ENCODE results near the gene ZG16.
"Not testable (repeated sequence)": the region's sequence is repeated elsewhere in the genome, so short reads cannot be mapped to it uniquely, and the experiment has no call there.

Gene ZG16

GRCh38 chr16:29790183-29790948, 12.3 kb downstream of the ZG16 start, which contains the start of gene KIF22:
Gene KIF22 (plus strand): TSS chr16:29790751. CDS start chr16:29790760, 9 bp downstream.
- DNase-seq: peak; percentile 99

DNA sequence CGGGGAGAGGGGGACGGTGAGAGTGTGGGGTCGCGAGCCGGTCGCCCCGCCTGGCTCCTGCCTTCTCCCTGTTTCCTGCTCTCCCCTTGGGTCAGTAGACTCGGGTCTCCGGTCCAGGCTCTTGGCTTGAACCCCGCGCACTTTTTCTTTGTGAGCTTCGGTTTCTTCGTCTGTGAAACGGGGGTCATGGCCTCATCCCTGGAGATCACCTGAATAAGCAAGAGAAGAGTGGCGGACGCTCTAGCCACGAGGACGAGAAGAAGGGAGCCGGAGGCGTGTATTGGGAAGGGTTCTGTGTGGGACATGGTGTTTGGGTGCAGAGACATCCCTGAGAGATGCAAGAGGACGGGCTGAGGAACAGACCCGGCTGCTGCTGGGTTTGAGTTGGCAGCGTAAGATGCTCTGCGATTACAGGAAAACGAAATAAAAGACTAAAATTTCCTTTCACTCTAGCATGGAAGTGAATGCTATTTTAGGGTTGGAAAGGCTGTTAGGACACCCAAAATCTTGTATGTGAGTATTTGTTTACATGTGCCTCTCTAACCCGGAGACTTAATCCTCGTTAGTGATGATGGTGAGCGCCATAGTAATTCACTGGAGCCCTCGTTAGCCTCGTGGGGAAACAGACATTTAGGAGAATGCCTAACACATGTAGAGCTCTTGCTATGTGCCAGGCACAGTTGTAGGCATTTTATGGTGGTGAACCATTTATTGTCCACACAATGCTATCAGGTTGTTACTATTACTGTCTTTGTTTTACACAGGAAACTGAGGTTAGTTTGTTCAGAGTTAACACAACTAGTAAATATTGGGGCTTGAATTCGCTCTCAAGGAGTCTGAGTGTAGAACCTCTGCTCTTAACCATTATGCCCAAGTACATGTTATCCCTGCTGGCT, 13.1 kb downstream of the ZG16 start:
- no peak for DNase-seq

DNA sequence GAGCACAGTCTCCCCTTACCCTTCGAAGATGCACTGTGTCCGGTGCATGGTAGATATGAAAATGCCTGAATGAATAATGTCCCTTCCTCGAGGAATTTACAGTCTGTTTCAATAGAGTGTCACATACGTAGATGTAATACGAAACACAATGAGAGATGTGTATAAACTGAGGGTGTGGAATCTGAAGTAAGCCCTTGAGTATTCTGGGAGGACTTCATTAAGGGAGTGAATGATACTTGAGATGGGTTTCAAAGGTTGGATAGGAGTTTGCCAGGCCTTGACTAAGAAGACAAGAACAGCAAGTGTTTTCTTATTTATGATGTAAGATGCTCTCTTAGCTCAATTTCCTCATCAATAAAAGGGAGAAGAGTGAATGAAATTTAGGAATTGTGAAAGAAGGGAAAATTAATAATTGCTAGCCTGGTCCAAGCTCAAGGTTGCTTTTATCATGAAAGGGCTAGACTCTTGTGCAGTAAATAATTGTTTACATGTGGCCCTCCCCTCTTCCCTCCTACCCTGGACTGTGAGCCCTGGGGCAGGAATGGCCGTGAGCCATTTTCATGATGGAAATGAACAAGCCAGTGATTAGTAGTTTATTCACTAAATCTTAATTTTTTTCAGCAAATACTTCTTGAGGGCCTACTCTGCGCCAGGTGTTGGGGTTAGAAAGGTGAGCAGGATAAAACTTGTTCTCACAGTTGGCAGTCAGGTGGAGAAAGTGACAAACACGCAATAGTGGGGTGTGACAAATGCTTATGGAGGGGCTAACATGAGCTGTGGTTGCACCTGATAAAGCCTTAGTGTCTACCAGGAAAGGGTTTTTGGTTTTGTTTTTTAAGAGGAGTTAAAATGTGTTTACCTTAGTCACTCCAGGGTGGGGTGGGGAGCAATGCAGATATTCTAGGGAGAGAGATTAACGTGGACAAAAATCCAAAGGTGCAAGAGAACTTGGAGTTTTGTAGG, 14.1 kb downstream of the ZG16 start:
- DNase-seq: no peak

GRCh38 chr16:29793153-29793552, 15.1 kb downstream of the ZG16 start:
- not testable (repeated sequence) for DNase-seq

GRCh38 chr16:29794231-29794710, 16.2 kb downstream of the ZG16 start:
- DNase-seq: no peak

- DNase-seq: no peak
Measured at GRCh38 chr16:29802416-29802935, 24.4 kb downstream of the ZG16 start.

- no peak for DNase-seq
Measured at GRCh38 chr16:29804020-29804419, 26.0 kb downstream of the ZG16 start.

GRCh38 chr16:29804455-29805231, 26.6 kb downstream of the ZG16 start:
- DNase-seq: no peak

DNA sequence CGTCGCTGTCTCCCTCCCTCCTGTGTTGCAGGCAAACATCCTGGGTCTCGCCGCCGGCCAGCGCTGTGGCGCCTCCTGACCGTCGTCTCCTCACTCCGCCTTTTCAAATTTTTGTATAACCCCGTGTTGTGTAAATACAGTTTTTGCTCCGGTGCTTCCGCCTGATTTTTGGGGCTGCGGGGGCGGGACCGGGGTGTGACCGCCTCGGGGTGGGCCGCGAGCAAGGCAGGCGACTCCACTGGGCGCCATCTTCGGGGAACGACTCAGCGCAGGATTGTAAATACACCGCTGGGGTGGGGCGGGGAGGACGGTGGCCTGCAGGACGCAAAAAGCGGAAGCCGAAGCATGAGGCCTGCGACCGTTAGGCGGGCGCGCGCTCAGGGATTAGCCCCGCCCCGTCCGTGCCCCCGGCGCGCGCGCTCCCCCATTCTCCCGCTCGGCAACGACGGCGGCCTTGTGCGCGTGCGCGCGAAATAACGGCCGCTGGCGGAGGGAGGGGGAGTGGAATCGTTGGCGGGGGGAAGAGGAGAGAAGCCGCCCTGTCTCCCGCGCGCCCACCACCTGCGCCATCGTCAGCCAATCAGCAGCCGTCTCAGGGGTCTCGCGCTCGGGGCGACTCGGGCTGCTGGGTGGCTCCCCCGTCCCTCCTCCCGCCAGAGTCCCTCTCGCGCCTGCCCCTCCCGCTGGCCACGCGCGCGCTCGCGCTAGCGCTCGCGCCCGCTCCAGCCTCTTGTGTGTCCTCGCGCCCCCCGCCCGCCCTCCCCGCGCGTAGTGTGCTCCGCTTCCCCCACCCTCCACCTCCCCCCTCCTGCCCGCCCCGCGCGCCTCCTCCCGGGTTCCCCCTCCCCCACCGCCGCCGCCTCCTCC, 27.4 kb downstream of the ZG16 start:
- peak; percentile 97 for DNase-seq

- DNase-seq: peak; percentile 75
Measured at GRCh38 chr16:29806099-29806579, 28.1 kb downstream of the ZG16 start, which contains the start of gene MAZ. Gene MAZ (plus strand): TSS chr16:29806529. CDS start chr16:29806702, 173 bp downstream.

GRCh38 chr16:29806641-29807425, 28.8 kb downstream of the ZG16 start:
- DNase-seq: peak; percentile 63

DNA sequence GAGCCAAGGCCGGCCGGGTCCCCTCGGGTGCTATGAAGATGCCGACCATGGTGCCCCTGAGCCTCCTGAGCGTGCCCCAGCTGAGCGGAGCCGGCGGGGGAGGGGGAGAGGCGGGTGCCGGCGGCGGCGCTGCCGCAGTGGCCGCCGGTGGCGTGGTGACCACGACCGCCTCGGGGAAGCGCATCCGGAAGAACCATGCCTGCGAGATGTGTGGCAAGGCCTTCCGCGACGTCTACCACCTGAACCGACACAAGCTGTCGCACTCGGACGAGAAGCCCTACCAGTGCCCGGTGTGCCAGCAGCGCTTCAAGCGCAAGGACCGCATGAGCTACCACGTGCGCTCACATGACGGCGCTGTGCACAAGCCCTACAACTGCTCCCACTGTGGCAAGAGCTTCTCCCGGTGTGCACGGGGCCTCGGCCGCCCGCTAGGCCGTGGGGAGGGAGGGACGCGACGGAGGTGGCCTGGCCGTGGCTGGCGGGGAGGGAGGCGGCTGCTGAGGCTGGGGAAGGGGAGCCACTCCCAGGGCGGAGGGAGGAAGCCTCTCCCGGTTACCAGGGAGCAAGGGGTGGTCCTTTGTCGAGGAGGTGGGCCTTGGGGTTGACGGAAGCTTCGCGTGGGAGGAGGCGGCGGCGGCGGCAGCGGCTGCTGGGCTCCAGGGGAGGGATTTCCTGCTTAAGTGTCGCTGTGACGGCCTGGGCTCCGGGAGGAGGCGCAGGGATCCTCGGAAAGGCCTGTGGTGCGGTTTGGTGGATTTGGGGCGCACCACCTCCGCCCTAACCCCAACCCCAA, 29.6 kb downstream of the ZG16 start:
- DNase-seq: peak; percentile 89

DNA sequence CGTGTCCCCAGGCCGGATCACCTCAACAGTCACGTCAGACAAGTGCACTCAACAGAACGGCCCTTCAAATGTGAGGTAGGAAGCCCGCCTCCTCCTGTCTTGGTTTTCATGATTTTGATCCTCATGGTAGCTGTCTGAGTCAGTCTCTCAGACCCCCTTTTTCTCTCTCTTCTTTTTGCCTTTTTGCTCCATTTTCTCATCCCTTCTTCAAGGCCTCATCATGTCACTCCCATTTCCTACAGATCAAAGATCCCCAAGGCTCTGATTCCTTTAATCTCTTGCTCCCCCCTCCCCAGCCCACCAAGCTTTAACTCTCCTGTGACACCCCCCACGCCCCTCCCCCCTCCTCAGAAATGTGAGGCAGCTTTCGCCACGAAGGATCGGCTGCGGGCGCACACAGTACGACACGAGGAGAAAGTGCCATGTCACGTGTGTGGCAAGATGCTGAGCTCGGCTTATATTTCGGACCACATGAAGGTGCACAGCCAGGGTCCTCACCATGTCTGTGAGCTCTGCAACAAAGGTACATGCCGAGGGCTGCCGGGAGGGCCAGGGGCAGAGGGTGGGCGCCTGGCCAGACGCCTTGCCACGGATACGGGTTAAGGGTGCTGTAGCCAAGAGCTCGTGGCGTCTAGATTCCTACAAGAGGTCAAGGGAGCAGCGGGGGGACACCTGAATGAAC, 30.3 kb downstream of the ZG16 start:
- peak; percentile 54 for DNase-seq

- no peak for DNase-seq
Measured at GRCh38 chr16:29809031-29809747, 31.1 kb downstream of the ZG16 start.

- peak; percentile 64 for DNase-seq
Measured at GRCh38 chr16:29809850-29810698, 32.0 kb downstream of the ZG16 start.

GRCh38 chr16:29810699-29811169, 32.7 kb downstream of the ZG16 start:
- no peak for DNase-seq

Data from activated CD8-positive, alpha-beta memory T cell treated with anti-CD3 and anti-CD28 coated beads, Interleukin-2, amount 50 U/mL, for 4 hours (primary cell).